HCT116 (cell line): ENCODE data around the gene NAA16. TPM values are rescaled to one million over a fixed set of nuclear protein-coding genes. Genes with fewer than 3 reads are reported as not detected.

Experiments
- ATAC-seq: fragments of 200-7000 bp; cut with Tn5 transposase; 2 replicates; pipeline ENCODE4 v1.9.1; 2020; ENCODE audit warnings: mild to moderate bottlenecking, moderate library complexity
- BruUV-seq: library from RNA; stranded (reverse); fragments of 400-500 nt; replicated peaks from 2 replicates; lab custom pipeline; 2021; lab: Mats Ljungman, UMichigan
- CTCF ChIA-PET: fragments of 300-600 bp; sonication (Branson Sonifier 250); formaldehyde crosslinking; loops from one replicate; lab custom pipeline; 2021; ENCODE audit warnings: antibody characterized with exemption; lab: Charles Lee
- POLR2A ChIA-PET: fragments of 300-600, 350-600 bp; sonication (Branson Sonifier 250); formaldehyde crosslinking; loops from one replicate; lab custom pipeline; 2021; ENCODE audit warnings: antibody characterized with exemption; lab: Charles Lee
- RAD21 ChIA-PET, 2 experiments: fragments of 300-600 bp; sonication (Branson Sonifier 250); formaldehyde crosslinking; loops; one replicate each; lab custom pipeline; 2023; ENCODE audit warnings: low total read pairs in 2 of 2; ENCODE audit not compliant: uncharacterized antibody in 2 of 2, unreplicated experiment in 2 of 2, low non-redundant PET in 1 of 2; lab: Charles Lee
- DNase-seq: peaks from one replicate; pipeline ENCODE4 v3.0.0-alpha.2; 2010; ENCODE audit warnings: low read depth, low spot score
- H2AFZ ChIP-seq: fragments of 200-600 bp; shearing (Covaris generic), sonication (generic); 2 replicates; pipeline ENCODE4 v1.6.1; 2017; ENCODE audit warnings: low read depth, mixed run types, mixed read lengths, antibody characterized with exemption, low read length; ENCODE audit not compliant: poor library complexity, severe bottlenecking
- H3K27ac ChIP-seq: 2 replicates; pipeline ENCODE4 v1.5.1; 2012; ENCODE audit warnings: low read depth, low read length
- H3K27me3 ChIP-seq: fragments of 200-600 bp; sonication (generic); 2 replicates; pipeline ENCODE4 v1.6.1; 2016; ENCODE audit warnings: mixed run types, low read length, mixed read lengths; ENCODE audit not compliant: insufficient read depth
- H3K36me3 ChIP-seq, 2 experiments: fragments of 200-500 bp in 1 of 2; fragments of 200-600 bp in 1 of 2; sonication (Bioruptor generic) in 1 of 2; sonication (generic) in 1 of 2; 2 replicates each; pipeline versions ENCODE4 v1.5.1 to v1.6.1; 2014 to 2016; ENCODE audit warnings: low read length in 2 of 2, inconsistent platforms in 1 of 2, mixed read lengths in 1 of 2, mixed run types in 1 of 2; ENCODE audit not compliant: insufficient read depth in 2 of 2, control insufficient read depth in 1 of 2
- H3K4me1 ChIP-seq, 2 experiments: fragments of 200-600 bp in 1 of 2; sonication (generic) in 1 of 2; 2 replicates each; pipeline versions ENCODE4 v1.5.1 to v1.6.1; 2012 to 2017; ENCODE audit warnings: low read length in 2 of 2, inconsistent platforms in 1 of 2, mild to moderate bottlenecking in 1 of 2, mixed read lengths in 1 of 2, mixed run types in 1 of 2, moderate library complexity in 1 of 2; ENCODE audit not compliant: insufficient read depth in 2 of 2, control insufficient read depth in 1 of 2
- H3K4me2 ChIP-seq: fragments of 200-600 bp; sonication (generic); 2 replicates; pipeline ENCODE4 v1.6.1; 2017; ENCODE audit warnings: mixed run types, low read length, mixed read lengths
- H3K4me3 ChIP-seq, 2 experiments: fragments of 200-600 bp in 1 of 2; sonication (generic) in 1 of 2; replicated peaks in 1 of 2; 2 replicates each; pipeline ENCODE4 v1.5.1; 2011 to 2016; ENCODE audit warnings: low read length in 2 of 2, control low read depth in 1 of 2, low read depth in 1 of 2, mild to moderate bottlenecking in 1 of 2, mixed read lengths in 1 of 2, mixed run types in 1 of 2
- H3K79me2 ChIP-seq: fragments of 200-600 bp; sonication (generic); 2 replicates; pipeline ENCODE4 v1.6.1; 2017; ENCODE audit warnings: mild to moderate bottlenecking, mixed run types, low read length, moderate library complexity, mixed read lengths; ENCODE audit not compliant: insufficient read depth
- H3K9ac ChIP-seq: fragments of 200-600 bp; sonication (generic); 2 replicates; pipeline ENCODE4 v1.6.1; 2016; ENCODE audit warnings: low read length, mixed read lengths
- H3K9me2 ChIP-seq: fragments of 200-600 bp; sonication (generic), shearing (Covaris generic); 2 replicates; pipeline ENCODE4 v1.6.1; 2017; ENCODE audit warnings: mixed run types, mild to moderate bottlenecking, moderate library complexity; ENCODE audit not compliant: insufficient read depth
- H3K9me3 ChIP-seq, 2 experiments: fragments of 200-500 bp in 1 of 2; fragments of 200-600 bp in 1 of 2; sonication (Bioruptor generic) in 1 of 2; sonication (generic) in 1 of 2; 2 replicates each; pipeline ENCODE4 v1.6.1; 2014 to 2017; ENCODE audit warnings: low read length in 2 of 2, mixed read lengths in 2 of 2, inconsistent platforms in 1 of 2, low read depth in 1 of 2, mild to moderate bottlenecking in 1 of 2, mixed run types in 1 of 2, moderate library complexity in 1 of 2; ENCODE audit not compliant: control insufficient read depth in 1 of 2, insufficient read depth in 1 of 2
- H4K20me1 ChIP-seq: fragments of 200-600 bp; sonication (generic), shearing (Covaris generic); 2 replicates; pipeline ENCODE4 v1.6.1; 2017; ENCODE audit warnings: mixed run types, mild to moderate bottlenecking, moderate library complexity; ENCODE audit not compliant: insufficient read depth
- CEBPB ChIP-seq: IDR thresholded peaks from 2 replicates; pipeline ENCODE4 v1.6.1; 2012; ENCODE audit warnings: low read depth
- EGR1 ChIP-seq: IDR thresholded peaks from 2 replicates; pipeline ENCODE4 v1.6.1; 2012; ENCODE audit warnings: low read depth
- EZH2phosphoT487 ChIP-seq: fragments of 200-600 bp; IDR thresholded peaks from 2 replicates; pipeline ENCODE4 v1.6.1; 2018; ENCODE audit warnings: antibody characterized with exemption, borderline replicate concordance
- POLR2AphosphoS5 ChIP-seq: IDR thresholded peaks from 2 replicates; pipeline ENCODE4 v1.6.1; 2011; ENCODE audit warnings: mild to moderate bottlenecking, low read depth, low read length, moderate library complexity
- SP1 ChIP-seq: IDR thresholded peaks from 2 replicates; pipeline ENCODE4 v1.6.1; 2012; ENCODE audit warnings: low read depth
- intact Hi-C: fragments of 100-400 bp; cut with micrococcal nuclease; formaldehyde crosslinking; loops from 2 replicates; pipeline ENCODE4 v1.10.0; 2022
- total RNA-seq: library from RNA; stranded (reverse); gene quantifications from one replicate; pipeline ENCODE4 v1.2.1, GENCODE V29; 2021; ENCODE audit not compliant: unreplicated experiment
- TF ChIP-seq, protein P1 (sequence below): IDR thresholded peaks from 2 replicates; pipeline ENCODE4 v1.6.1; 2011; ENCODE audit warnings: mild to moderate bottlenecking, low read length, moderate library complexity; ENCODE audit not compliant: insufficient replicate concordance; ENCODE audit errors: extremely low read depth

The NAA16 gene
- total RNA-seq, 1 experiment from 2014 or later: 19.1 TPM

DNA sequence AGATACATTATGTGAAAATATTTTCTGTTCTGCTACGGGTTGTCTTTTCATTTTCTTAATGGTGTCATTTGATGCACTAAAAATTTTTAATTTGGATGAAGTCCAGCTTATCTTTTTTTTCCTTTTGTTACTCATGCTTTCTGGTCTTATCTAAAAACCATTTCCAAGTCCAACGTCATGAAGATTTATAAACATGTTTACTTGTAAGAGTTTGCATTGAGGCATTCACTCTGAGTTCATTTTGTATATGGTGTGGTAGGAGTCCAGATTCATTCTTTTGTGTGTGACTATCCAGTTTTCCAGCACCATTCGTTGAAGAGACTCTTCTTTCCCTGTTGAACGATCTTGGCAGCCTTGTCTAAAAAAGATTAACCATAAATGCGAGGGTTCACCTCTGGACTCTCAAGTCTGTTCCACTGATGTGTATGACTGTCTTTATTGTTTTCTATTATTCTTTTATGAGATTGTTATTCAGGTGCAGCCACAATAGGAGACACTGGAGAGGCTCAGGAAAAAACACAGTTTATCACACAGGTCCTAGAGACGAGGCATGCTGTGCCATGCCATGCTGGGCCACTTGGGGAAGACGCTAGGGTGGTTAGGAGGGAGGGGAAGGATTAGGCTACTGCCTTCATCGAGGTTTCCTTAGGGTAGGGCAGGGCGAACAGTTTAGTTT is 35.0 kb downstream of the NAA16 start:
- Histone ChIP-seq H3K9me2 (no peaks in the 10 kb centered on the region), H3K4me1 (no peaks in the 10 kb centered on the region), H3K4me2 (no peak overlapping the region), H3K36me3 (peaks cover 8% of the 10 kb centered on the region in 2 experiments; a peak in 3 of 4 replicates), H3K4me3 (no peak overlapping the region), H3K27me3 (no peaks in the 10 kb centered on the region), H4K20me1 (no peaks in the 10 kb centered on the region), H3K9me3 (no peaks in the 10 kb centered on the region), H3K79me2 (peaks cover 39% of the 10 kb centered on the region), H3K9ac (no peak overlapping the region), H2AFZ (no peak overlapping the region), H3K27ac (no peak overlapping the region)
- DNase-seq (no peak), ATAC-seq (no peak)
- ChIA-PET POLR2A (no interaction called here), CTCF (no interaction called here), RAD21 (no interaction called here)
- no TSS peak for BruUV-seq
- intact Hi-C loops: no loop called here
- TF ChIP-seq EZH2phosphoT487 (no peak), EGR1 (no peak), SP1 (no peak), POLR2AphosphoS5 (no peak), CEBPB (no peak)
- TF ChIP-seq, protein P1, sequence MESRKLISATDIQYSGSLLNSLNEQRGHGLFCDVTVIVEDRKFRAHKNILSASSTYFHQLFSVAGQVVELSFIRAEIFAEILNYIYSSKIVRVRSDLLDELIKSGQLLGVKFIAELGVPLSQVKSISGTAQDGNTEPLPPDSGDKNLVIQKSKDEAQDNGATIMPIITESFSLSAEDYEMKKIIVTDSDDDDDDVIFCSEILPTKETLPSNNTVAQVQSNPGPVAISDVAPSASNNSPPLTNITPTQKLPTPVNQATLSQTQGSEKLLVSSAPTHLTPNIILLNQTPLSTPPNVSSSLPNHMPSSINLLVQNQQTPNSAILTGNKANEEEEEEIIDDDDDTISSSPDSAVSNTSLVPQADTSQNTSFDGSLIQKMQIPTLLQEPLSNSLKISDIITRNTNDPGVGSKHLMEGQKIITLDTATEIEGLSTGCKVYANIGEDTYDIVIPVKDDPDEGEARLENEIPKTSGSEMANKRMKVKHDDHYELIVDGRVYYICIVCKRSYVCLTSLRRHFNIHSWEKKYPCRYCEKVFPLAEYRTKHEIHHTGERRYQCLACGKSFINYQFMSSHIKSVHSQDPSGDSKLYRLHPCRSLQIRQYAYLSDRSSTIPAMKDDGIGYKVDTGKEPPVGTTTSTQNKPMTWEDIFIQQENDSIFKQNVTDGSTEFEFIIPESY: no peak
